ENCODE results near the gene ZBTB17.
A peak's percentile ranks its signal among the peaks of the same experiment; 100 is the strongest.
"Not testable (repeated sequence)": the region's sequence is repeated elsewhere in the genome, so short reads cannot be mapped to it uniquely, and the experiment has no call there.

ZBTB17 gene

GRCh38 chr1:15975805-15976680 is at the start of gene ZBTB17:
Gene ZBTB17, minus strand, starts transcription at chr1:15976101. Its CDS starts 27,606 bp downstream, at chr1:15948495.
- DNase-seq (ENCODE audit: low read depth in 2 of 2), result peak; percentile 72 to 73

GRCh38 chr1:16023050-16023653 is 47.3 kb upstream of the ZBTB17 start:
- DNase-seq (ENCODE audit: low read depth in 2 of 2), result no peak

GRCh38 chr1:16022393-16022792 is 46.5 kb upstream of the ZBTB17 start:
- no peak for DNase-seq (ENCODE audit: low read depth in 2 of 2)

- no peak for DNase-seq (ENCODE audit: low read depth in 2 of 2)
Observed at GRCh38 chr1:16021681-16022080, 45.8 kb upstream of the ZBTB17 start, which contains the start of gene CLCNKA. Gene CLCNKA, plus strand, starts transcription at chr1:16022036. Its CDS starts 584 bp downstream, at chr1:16022620.

GRCh38 chr1:16020878-16021277 is 45.0 kb upstream of the ZBTB17 start:
- DNase-seq (ENCODE audit: low read depth in 2 of 2), result not testable (repeated sequence)

GRCh38 chr1:16020325-16020724 is 44.4 kb upstream of the ZBTB17 start:
- no peak for DNase-seq (ENCODE audit: low read depth in 2 of 2)

GRCh38 chr1:16019644-16020277 is 43.9 kb upstream of the ZBTB17 start:
- no peak for DNase-seq (ENCODE audit: low read depth in 2 of 2)

- no peak for DNase-seq (ENCODE audit: low read depth in 2 of 2)
Observed at GRCh38 chr1:16018749-16019643, 43.1 kb upstream of the ZBTB17 start.

- no peak for DNase-seq (ENCODE audit: low read depth in 2 of 2)
Observed at GRCh38 chr1:16018308-16018707, 42.4 kb upstream of the ZBTB17 start.

GRCh38 chr1:16017461-16018303 is 41.8 kb upstream of the ZBTB17 start, which contains the start of gene HSPB7:
Gene HSPB7, minus strand, starts transcription at chr1:16018043. Its CDS starts 80 bp downstream, at chr1:16017963.
- no peak for DNase-seq (ENCODE audit: low read depth in 2 of 2)

GRCh38 chr1:16017076-16017460 is 41.2 kb upstream of the ZBTB17 start:
- no peak for DNase-seq (ENCODE audit: low read depth in 2 of 2)

GRCh38 chr1:16015960-16016901 is 40.3 kb upstream of the ZBTB17 start:
- no peak for DNase-seq (ENCODE audit: low read depth in 2 of 2)

GRCh38 chr1:16015491-16015890 is 39.6 kb upstream of the ZBTB17 start:
- DNase-seq (ENCODE audit: low read depth in 2 of 2), result no peak

- DNase-seq (ENCODE audit: low read depth in 2 of 2), result no peak
Observed at GRCh38 chr1:16014509-16015482, 38.9 kb upstream of the ZBTB17 start.

GRCh38 chr1:16013908-16014258 is 38.0 kb upstream of the ZBTB17 start:
- no peak for DNase-seq (ENCODE audit: low read depth in 2 of 2)

- DNase-seq (ENCODE audit: low read depth in 2 of 2), result peak; percentile 41 to 44
Observed at GRCh38 chr1:16013220-16013907, 37.5 kb upstream of the ZBTB17 start.

- DNase-seq (ENCODE audit: low read depth in 2 of 2), result peak in 1 of 2 experiments; percentile 38
Observed at GRCh38 chr1:16012590-16013219, 36.8 kb upstream of the ZBTB17 start.

Data from fibroblast of skin of left biceps (primary cell).